ENCODE data around the gene ATP12A. TPM values are rescaled to one million over a fixed set of nuclear protein-coding genes. Genes with fewer than 3 reads are reported as not detected.

ATP12A gene
- total RNA-seq, 4 donors from 2014 or later = not detected

DNA sequence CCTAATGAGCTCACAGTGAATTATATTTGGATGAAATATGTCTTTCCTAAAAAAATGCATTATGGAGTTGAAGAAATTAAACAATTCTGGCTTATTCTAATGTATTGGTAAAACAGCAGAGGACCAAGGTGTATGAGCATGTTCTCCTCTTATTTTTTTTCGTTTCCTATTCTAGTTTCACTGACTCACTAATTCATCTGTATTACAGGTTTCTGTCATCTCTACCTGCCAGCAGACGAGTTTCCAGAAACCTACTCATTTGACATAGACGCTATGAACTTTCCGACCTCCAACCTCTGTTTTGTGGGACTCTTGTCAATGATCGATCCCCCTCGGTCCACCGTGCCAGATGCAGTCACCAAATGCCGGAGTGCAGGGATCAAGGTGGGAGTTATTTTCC, 20.3 kb downstream of the ATP12A start:
- TF ChIP-seq, protein P1, sequence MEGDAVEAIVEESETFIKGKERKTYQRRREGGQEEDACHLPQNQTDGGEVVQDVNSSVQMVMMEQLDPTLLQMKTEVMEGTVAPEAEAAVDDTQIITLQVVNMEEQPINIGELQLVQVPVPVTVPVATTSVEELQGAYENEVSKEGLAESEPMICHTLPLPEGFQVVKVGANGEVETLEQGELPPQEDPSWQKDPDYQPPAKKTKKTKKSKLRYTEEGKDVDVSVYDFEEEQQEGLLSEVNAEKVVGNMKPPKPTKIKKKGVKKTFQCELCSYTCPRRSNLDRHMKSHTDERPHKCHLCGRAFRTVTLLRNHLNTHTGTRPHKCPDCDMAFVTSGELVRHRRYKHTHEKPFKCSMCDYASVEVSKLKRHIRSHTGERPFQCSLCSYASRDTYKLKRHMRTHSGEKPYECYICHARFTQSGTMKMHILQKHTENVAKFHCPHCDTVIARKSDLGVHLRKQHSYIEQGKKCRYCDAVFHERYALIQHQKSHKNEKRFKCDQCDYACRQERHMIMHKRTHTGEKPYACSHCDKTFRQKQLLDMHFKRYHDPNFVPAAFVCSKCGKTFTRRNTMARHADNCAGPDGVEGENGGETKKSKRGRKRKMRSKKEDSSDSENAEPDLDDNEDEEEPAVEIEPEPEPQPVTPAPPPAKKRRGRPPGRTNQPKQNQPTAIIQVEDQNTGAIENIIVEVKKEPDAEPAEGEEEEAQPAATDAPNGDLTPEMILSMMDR (IDR thresholded peaks at IDR 0.05; ENCODE audit: low read depth) = no peak

DNA sequence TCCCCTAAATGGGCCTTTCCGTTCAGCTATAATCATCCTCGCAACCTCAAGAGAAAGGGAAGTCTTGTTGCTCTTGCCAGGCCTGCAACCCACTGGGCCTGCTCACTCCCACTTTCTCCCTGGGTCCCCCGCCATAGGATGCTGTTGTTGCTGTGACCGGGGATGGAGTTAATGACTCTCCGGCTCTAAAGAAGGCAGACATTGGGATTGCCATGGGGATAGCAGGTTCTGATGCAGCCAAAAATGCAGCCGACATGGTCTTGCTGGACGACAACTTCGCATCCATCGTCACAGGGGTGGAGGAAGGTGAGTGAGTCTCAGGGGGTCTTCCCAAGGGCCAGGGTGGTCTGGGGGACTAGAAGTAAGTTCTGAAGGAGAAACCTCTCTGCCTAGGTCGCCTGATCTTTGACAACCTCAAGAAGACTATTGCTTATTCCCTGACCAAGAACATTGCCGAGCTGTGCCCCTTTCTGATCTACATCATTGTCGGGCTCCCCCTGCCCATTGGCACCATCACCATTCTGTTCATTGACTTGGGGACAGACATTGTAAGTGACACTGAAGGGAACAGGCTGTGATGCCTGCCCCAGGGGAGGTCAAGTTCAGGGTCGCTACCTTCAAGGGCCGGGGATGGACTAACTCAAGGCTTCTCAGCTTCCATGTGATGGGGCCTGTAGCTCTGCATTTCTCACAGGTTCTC, 26.8 kb downstream of the ATP12A start:
- TF ChIP-seq, protein P1 (IDR thresholded peaks at IDR 0.05; ENCODE audit: low read depth) = no peak

DNA sequence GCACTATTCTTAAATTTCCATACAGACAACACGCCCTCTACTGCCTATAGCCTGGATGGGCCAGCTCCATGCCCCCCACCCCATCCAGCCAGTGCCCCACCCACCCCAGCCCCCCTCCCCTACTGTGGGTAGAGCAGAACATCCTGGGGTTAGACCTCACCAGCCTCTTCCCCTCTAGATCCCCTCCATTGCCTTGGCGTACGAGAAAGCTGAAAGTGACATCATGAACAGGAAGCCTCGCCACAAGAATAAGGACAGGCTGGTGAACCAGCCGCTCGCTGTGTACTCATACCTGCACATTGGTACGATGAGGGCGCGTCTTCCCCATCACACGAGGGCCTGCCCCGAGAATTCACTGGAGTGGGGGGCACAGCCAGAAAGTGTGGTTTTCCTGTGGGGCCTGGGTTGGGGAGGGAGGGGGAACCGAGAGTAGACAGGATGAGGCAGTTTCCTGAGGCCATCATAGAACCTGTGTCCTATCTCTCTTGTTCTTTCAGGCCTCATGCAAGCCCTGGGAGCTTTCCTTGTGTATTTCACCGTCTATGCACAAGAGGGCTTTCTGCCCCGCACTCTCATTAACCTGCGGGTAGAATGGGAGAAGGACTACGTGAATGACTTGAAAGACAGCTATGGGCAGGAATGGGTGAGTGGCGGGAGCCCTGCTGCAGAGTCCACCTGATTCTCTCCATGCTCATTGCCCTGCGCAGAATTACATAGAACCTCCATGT, 29.1 kb downstream of the ATP12A start:
- TF ChIP-seq, protein P1 (IDR thresholded peaks at IDR 0.05; ENCODE audit: low read depth) = no peak

DNA sequence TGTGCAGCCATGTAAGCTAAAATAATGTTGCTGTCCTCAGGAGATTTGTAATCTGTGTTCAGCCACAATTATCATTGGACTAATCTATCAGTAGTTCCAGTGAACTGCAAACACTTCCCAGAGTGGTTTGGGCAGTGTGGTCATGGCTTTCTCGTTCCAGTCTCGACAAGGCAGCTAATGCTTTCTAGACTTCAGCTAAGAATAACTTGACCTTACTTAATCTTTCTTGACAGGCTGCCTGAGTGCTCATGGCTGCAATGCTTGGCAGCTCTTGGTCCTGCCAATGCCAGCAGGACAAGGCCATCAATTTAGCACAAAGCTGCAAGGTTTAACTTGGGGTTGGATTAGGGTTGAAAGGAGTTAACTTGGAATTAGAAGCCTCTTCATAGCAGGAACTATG, 32.8 kb downstream of the ATP12A start:
- TF ChIP-seq, protein P1 (IDR thresholded peaks at IDR 0.05; ENCODE audit: low read depth) = no peak

DNA sequence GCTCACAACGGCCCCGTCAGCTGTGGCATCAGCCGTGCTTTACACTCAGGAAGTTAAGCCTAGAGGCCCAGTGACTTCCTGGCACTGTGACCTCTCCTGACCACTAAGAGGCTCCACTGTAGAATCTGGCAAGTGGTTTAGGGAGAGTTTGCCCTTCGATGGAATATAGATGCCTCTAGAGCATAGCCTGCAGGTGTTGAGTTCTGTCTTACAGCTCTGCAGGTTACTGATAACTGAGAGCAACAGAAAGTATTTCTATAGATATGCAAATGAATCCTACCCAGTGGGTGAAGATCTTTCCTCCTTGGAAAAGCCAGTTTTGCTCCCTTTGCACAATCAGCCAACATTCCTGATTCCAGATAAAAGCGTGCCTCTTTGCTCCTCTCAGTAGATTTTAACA, 35.8 kb downstream of the ATP12A start:
- TF ChIP-seq, protein P1 (IDR thresholded peaks at IDR 0.05; ENCODE audit: low read depth) = no peak

DNA sequence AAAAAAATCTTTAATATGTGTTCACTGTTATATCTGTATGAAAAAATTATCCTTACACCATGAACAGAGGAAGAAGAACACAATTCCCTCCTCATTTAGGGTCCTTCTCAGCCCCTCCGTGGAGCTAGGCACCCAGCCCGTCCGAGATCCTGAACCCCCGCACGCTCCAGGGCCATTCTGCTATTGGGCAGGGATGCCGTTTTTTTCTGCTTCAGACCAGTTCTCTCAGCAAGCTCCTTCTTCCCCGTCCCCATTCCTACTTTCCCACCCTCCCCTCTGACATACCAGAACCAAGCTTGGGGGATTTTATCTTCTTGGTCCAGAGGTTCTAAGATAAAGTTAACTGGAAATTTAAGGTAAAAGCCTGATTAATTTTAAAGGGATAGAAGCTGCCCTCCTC, 36.2 kb downstream of the ATP12A start:
- TF ChIP-seq, protein P1 (IDR thresholded peaks at IDR 0.05; ENCODE audit: low read depth) = no peak

DNA sequence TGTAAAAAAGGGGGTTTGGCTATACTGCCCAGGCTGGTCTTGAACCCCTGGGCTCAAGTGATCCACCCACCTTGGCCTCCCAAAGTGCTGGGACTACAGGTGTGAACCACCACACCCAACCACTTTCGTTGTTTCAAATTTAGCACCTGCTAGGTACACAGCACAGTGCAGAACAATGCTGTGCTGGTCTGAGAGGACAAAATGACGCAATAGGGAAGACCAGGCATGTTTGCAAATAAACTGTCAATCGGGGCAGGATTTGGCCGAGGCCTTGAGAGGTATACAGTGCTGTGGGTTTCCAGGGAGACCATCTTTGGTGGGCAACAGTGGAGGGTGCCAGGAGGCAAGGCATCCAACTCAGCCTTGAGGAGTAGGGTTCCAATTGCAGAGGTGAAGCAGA, 37.0 kb downstream of the ATP12A start:
- TF ChIP-seq, protein P1 (IDR thresholded peaks at IDR 0.05; ENCODE audit: low read depth) = no peak

Measured in subcutaneous adipose tissue (tissue), 4 donors.